GM12875 (cell line): Measurements from ENCODE around the gene CPNE2.

Source experiments
- H3K4me3 ChIP-seq: one replicate; pipeline ENCODE4 v1.5.1; 2011; ENCODE audit warnings: low read depth, low read length, control low read depth
- CTCF ChIP-seq: IDR thresholded peaks from 2 replicates; pipeline ENCODE4 v1.5.1; 2011; ENCODE audit warnings: low read depth, mild to moderate bottlenecking, control low read depth, inconsistent platforms, low read length, moderate library complexity, borderline replicate concordance; ENCODE audit not compliant: insufficient read depth

Gene CPNE2

DNA sequence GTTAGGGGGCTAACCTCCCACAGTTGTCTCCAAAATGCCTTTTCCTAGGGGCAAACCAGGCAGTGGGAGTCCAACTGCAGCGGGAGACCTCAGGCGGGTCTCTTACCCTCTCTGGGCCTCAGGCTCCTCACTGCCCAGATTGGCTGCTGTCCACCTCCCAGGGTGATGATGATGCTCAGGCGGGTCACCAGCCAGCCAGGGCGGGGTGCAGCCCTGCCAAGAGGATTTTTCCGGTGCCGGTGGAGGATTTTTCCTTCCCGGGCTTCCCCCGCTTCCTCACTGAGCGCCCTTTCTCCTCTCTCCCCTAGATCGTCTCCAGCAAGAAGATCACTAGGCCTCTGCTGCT is 22.8 kb downstream of the CPNE2 start:
- no peak for TF ChIP-seq CTCF
- H3K4me3 ChIP-seq: no peak overlapping the region

DNA sequence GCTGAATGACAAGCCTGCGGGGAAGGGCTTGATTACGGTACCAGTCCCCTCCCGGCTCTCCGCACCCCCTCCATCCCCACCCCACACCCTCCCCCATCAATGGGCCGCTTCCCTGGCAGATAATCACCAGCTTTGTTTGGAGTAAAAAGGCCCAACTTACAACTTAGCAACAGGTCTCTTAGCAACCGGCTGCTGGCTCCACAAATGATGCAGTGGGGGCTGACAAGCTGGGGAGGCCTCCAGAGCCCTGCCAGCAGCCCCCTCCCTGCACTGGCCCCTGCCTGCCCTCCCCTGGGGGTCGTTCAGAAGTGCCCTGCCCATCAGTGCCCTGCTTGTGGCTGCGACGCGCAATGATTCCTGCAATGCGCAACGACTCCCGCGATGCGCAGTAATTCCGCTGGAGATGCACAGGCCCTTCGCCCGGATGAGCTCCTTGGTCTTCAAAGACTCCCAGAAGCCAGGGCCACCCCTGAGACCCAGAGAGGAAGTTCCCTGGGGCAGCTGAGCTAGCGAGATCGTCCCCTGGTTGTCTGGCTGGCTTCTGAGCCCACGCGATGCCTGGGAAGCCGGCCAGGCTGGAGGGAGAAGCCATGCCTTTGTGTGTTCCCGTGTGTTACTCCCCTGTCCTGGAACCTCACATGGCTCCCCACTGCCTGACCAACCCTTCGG is 23.3 kb downstream of the CPNE2 start:
- TF ChIP-seq CTCF: no peak
- H3K4me3 ChIP-seq: no peak overlapping the region

DNA sequence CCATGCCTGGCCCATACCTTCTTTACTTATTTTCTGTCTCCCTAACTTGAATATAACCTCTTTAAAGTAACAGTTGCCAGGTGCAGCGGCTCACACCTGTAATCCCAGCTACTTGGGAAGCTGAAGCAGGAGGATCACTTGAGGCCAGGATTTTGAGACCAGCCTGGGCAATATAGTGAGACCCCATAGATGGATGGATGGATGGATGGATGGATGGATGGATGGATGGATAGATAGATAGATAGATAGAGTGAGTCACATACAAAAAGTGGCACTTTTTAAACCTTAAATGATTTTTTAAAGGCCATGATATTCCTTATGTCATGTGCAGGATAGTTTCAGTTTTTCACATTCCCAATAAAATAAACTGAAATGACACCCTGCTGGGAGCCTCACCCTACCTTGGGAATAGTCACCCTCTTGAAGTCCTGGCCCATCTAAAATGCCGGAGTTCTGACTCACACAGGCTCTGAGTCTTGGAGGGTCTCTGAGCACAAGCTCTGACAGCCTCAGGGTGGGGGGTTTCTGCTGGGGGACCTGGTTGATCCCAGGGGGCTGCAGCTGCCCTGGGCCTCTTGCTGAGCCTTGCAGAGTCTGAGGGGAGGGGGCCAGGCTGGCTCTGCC is 26.2 kb downstream of the CPNE2 start:
- no peak for TF ChIP-seq CTCF
- no peak overlapping the region for H3K4me3 ChIP-seq

DNA sequence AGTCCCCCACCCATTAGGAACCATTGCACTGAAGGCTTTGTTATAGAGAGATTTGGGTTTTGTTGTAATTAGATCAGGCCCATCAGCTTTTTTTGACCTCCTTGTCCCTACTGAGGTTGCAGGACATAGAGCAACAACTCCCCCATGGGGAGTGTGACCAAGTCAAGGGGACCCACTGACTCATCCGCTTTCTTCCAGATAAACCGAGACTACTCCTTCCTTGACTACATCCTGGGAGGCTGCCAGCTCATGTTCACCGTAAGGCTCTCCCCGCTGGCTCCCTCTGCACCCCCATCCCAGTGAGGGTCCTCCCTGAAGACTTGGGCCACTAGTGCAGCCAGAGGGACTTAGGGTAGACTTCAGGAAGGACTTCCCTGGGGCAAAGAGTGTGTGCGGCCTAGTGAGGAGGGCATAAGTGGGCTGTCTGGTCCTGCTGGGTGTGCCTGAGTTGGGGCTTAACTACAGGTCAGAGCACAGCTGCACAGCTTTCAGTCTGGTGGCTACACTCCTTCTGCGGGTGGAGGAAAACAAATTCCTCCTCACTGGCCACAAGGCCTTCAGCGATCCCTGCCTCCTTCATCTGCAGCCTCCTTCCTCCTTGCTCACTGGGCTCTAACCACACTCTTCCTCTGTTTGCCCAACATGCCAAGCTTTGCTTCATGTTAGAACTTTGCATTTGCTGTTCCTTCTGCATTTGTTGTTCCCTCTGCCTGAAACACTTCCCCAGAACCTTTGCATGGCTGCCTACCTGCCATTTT is 31.0 kb downstream of the CPNE2 start:
- TF ChIP-seq CTCF: no peak
- H3K4me3 ChIP-seq: no peak overlapping the region

GRCh38 chr16:57123974-57124674 is 31.7 kb downstream of the CPNE2 start:
- no peak for TF ChIP-seq CTCF
- no peak overlapping the region for H3K4me3 ChIP-seq

GRCh38 chr16:57125376-57125775 is 33.0 kb downstream of the CPNE2 start:
- TF ChIP-seq CTCF: no peak
- no peak overlapping the region for H3K4me3 ChIP-seq
